Gastrocnemius medialis (tissue), 4 donors: ENCODE data around the gene CACNA1S. TPM values are rescaled to one million over a fixed set of nuclear protein-coding genes. Genes with fewer than 3 reads are reported as not detected.

ENCODE experiments used
- ATAC-seq, 2 donors: fragments of 150-250 bp; one replicate each; pipeline ENCODE4 v1.9.1; 2016
- DNase-seq, 2 donors: peaks; one replicate each; pipeline ENCODE4 v3.0.0-alpha.2; 2019
- H3K27ac ChIP-seq, 4 donors: fragments of 200-600 bp; sonication (generic); 1 replicate in 1 of 4; 2 replicates in 3 of 4; pipeline ENCODE4 v1.5.1; 2016 to 2018; ENCODE audit warnings: mild to moderate bottlenecking in 2 of 4, moderate library complexity in 1 of 4
- H3K27me3 ChIP-seq, 3 donors: fragments of 200-600 bp; sonication (generic) in 2 of 3; 1 replicate in 1 of 3; 2 replicates in 2 of 3; pipeline versions ENCODE4 v1.5.1 to v1.6.0; 2016 to 2019; ENCODE audit warnings: mild to moderate bottlenecking in 1 of 3, moderate library complexity in 1 of 3
- H3K36me3 ChIP-seq, 2 donors: fragments of 200-600 bp; sonication (generic) in 1 of 2; one replicate each; pipeline ENCODE4 v1.5.1; 2017 to 2018
- H3K4me1 ChIP-seq, 2 donors: fragments of 200-600 bp; sonication (generic) in 1 of 2; one replicate each; pipeline ENCODE4 v1.5.1; 2016 to 2017; ENCODE audit warnings: mild to moderate bottlenecking in 2 of 2
- H3K4me3 ChIP-seq, 4 donors: fragments of 200-600 bp; sonication (generic) in 3 of 4; 1 replicate in 1 of 4; 2 replicates in 3 of 4; pipeline ENCODE4 v1.5.1; 2016 to 2019; ENCODE audit warnings: mild to moderate bottlenecking in 2 of 4
- H3K9me3 ChIP-seq, 3 donors: fragments of 200-600 bp; sonication (generic) in 2 of 3; 1 replicate in 1 of 3; 2 replicates in 2 of 3; pipeline ENCODE4 v1.5.1; 2016 to 2019
- CTCF ChIP-seq, 5 experiments: fragments of 450-650 bp in 3 of 5; fragments of 200-600 bp in 2 of 5; sonication (generic) in 2 of 5; IDR thresholded peaks in 4 of 5; conservative IDR thresholded peaks in 1 of 5; 1 replicate in 4 of 5; 2 replicates in 1 of 5; pipeline ENCODE4 v1.5.1; 2016 to 2019; ENCODE audit warnings: antibody characterized with exemption in 5 of 5, mild to moderate bottlenecking in 3 of 5, moderate library complexity in 3 of 5
- POLR2A ChIP-seq, 2 donors: fragments of 450-650 bp; IDR thresholded peaks; one replicate each; pipeline ENCODE4 v1.6.1; 2017; ENCODE audit warnings: antibody characterized with exemption in 2 of 2, mild to moderate bottlenecking in 2 of 2, moderate library complexity in 2 of 2
- in situ Hi-C, 4 donors: fragments of 200-750 bp; cut with MboI; loops; one replicate each; pipeline versions ENCODE4 v1.15.0 to v1.8.0; 2017; ENCODE audit warnings: low sequenced_read_pairs in 4 of 4
- intact Hi-C: fragments of 100-400 bp; cut with DNase I; formaldehyde crosslinking; loops from one replicate; pipeline ENCODE4 v1.15.1; 2023; ENCODE audit warnings: low total_unique reads
- total RNA-seq, 4 donors: library from RNA; depleted of rRNA; stranded (reverse); fragments of >200 nt; gene quantifications; one replicate each; pipeline versions ENCODE4 v1.1.0 to v1.2.3, GENCODE V29; 2016

Gene CACNA1S
- total RNA-seq, 4 donors from 2014 or later, result 74.3 to 93.5 (median 81.2) TPM

- Histone ChIP-seq H3K4me1 (peaks cover 7 to 15% of the 10 kb centered on the region in 2 donors), H3K9me3 (no peaks in the 10 kb centered on the region), H3K27ac (no peak overlapping the region), H3K36me3 (peaks cover 0 to 26% of the 10 kb centered on the region in 2 donors), H3K4me3 (no peak overlapping the region), H3K27me3 (no peaks in the 10 kb centered on the region)
- ATAC-seq (no peak), DNase-seq (no peak)
- intact Hi-C loops (no loop called here), in situ Hi-C loops (loop anchor here in 1 of 4 donors (10.0 kb wide), 1 partner anchor 77 kb away; no protein-coding TSS in a partner anchor)
- TF ChIP-seq CTCF (IDR thresholded peaks at IDR 0.05 in 4 of 5, conservative IDR thresholded peaks at IDR 0.05 in 1 of 5) (no peak), POLR2A (IDR thresholded peaks at IDR 0.05) (no peak)
These were observed 35.3 kb upstream of the CACNA1S start for GRCh38 chr1:201147396-201148015.

GRCh38 chr1:201146626-201147390 lies 34.6 kb upstream of the CACNA1S start:
- in situ Hi-C loops, result loop anchor here in 1 of 4 donors (10.0 kb wide), 1 partner anchor 78 kb away; no protein-coding TSS in a partner anchor
- Histone ChIP-seq H3K36me3 (peaks cover 0 to 26% of the 10 kb centered on the region in 2 donors), H3K4me3 (no peak overlapping the region), H3K9me3 (no peaks in the 10 kb centered on the region), H3K27ac (no peak overlapping the region), H3K4me1 (peaks cover 7 to 11% of the 10 kb centered on the region in 2 donors), H3K27me3 (no peaks in the 10 kb centered on the region)
- TF ChIP-seq CTCF (IDR thresholded peaks at IDR 0.05 in 4 of 5, conservative IDR thresholded peaks at IDR 0.05 in 1 of 5), result no peak
- no peak for TF ChIP-seq POLR2A (IDR thresholded peaks at IDR 0.05)
- DNase-seq, result no peak
- no peak for ATAC-seq
- intact Hi-C loops, result no loop called here

- H3K4me3 ChIP-seq, result no peak overlapping the region
- DNase-seq, result no peak
- no peaks in the 10 kb centered on the region for H3K27me3 ChIP-seq
- H3K9me3 ChIP-seq, result no peaks in the 10 kb centered on the region
- in situ Hi-C loops, result loop anchor here in 1 of 4 donors (10.0 kb wide), 1 partner anchor 79 kb away; no protein-coding TSS in a partner anchor
- TF ChIP-seq CTCF (IDR thresholded peaks at IDR 0.05 in 4 of 5, conservative IDR thresholded peaks at IDR 0.05 in 1 of 5) (no peak), POLR2A (IDR thresholded peaks at IDR 0.05) (no peak)
- peaks cover 0 to 26% of the 10 kb centered on the region in 2 donors for H3K36me3 ChIP-seq
- no peak for ATAC-seq
- intact Hi-C loops, result no loop called here
- peaks cover 7 to 11% of the 10 kb centered on the region in 2 donors for H3K4me1 ChIP-seq
- H3K27ac ChIP-seq, result no peak overlapping the region
These were observed 33.6 kb upstream of the CACNA1S start for GRCh38 chr1:201145816-201146215.

GRCh38 chr1:201145132-201145531 lies 32.9 kb upstream of the CACNA1S start:
- no peak for ATAC-seq

More at GRCh38 chr1:201145132-201145531, 32.9 kb upstream of the CACNA1S start:
- no peaks in the 10 kb centered on the region for H3K27me3 ChIP-seq
- peaks cover 7 to 10% of the 10 kb centered on the region in 2 donors for H3K4me1 ChIP-seq
- H3K4me3 ChIP-seq, result no peak overlapping the region
- H3K9me3 ChIP-seq, result no peaks in the 10 kb centered on the region
- intact Hi-C loops, result no loop called here
- in situ Hi-C loops, result loop anchor here in 1 of 4 donors (10.0 kb wide), 1 partner anchor 80 kb away; no protein-coding TSS in a partner anchor
- TF ChIP-seq POLR2A (IDR thresholded peaks at IDR 0.05) (no peak), CTCF (IDR thresholded peaks at IDR 0.05 in 4 of 5, conservative IDR thresholded peaks at IDR 0.05 in 1 of 5) (no peak)
- no peak overlapping the region for H3K27ac ChIP-seq
- no peak for DNase-seq
- H3K36me3 ChIP-seq, result peaks cover 0 to 26% of the 10 kb centered on the region in 2 donors
